Prostate gland (tissue), 2 donors: ENCODE results near the gene ENOX2. TPM values are rescaled to one million over a fixed set of nuclear protein-coding genes. Genes with fewer than 3 reads are reported as not detected.

Source experiments
- DNase-seq: peaks from one replicate; pipeline ENCODE4 v3.0.0-alpha.2; 2019; ENCODE audit warnings: low spot score
- H3K27ac ChIP-seq, 2 donors: fragments of 200-600 bp; sonication (generic); 2 replicates each; pipeline ENCODE4 v1.5.1; 2017 to 2019
- H3K27me3 ChIP-seq: fragments of 200-600 bp; sonication (generic); replicated peaks from 2 replicates; pipeline ENCODE4 v1.5.1; 2019; ENCODE audit not compliant: insufficient read depth
- H3K36me3 ChIP-seq, 2 donors: fragments of 200-600 bp; sonication (generic); 1 replicate in 1 of 2; 2 replicates in 1 of 2; pipeline versions ENCODE4 v1.5.1 to v1.8.1; 2017 to 2019
- H3K4me1 ChIP-seq: fragments of 200-600 bp; sonication (generic); replicated peaks from 2 replicates; pipeline ENCODE4 v1.5.1; 2019
- H3K4me3 ChIP-seq, 2 donors: fragments of 200-600 bp; sonication (generic); 2 replicates each; pipeline ENCODE4 v1.5.1; 2017 to 2019
- H3K9me3 ChIP-seq: fragments of 200-600 bp; sonication (generic); 2 replicates; pipeline ENCODE4 v1.5.1; 2017
- POLR2A ChIP-seq: fragments of 450-650 bp; IDR thresholded peaks from one replicate; pipeline ENCODE4 v1.6.1; 2016; ENCODE audit warnings: antibody characterized with exemption, mild to moderate bottlenecking
- POLR2AphosphoS5 ChIP-seq: sonication (generic); formaldehyde crosslinking; IDR thresholded peaks from one replicate; pipeline ENCODE4 v1.6.1; 2017; ENCODE audit warnings: antibody characterized with exemption
- WGBS: methylation state at CpG from one replicate; pipeline ENCODE4 v1.1.5; 2018; 5-methylcytosine and 5-hydroxymethylcytosine counted together
- intact Hi-C: fragments of 100-400 bp; cut with DNase I; formaldehyde crosslinking; loops from one replicate; pipeline ENCODE4 v1.14.2; 2022
- total RNA-seq, 2 donors: library from RNA; depleted of rRNA; stranded (reverse); fragments of >200 nt; gene quantifications; one replicate each; pipeline ENCODE4 v1.1.0, GENCODE V29; 2016
- TF ChIP-seq, protein P1 (sequence below), 4 experiments: fragments of 200-600 bp in 2 of 4; fragments of 450-650 bp in 2 of 4; sonication (generic) in 2 of 4; IDR thresholded peaks; 1 replicate in 3 of 4; 2 replicates in 1 of 4; pipeline ENCODE4 v1.5.1; 2016 to 2019; ENCODE audit warnings: antibody characterized with exemption in 4 of 4, mild to moderate bottlenecking in 2 of 4, moderate library complexity in 2 of 4

The ENOX2 gene
- total RNA-seq, 2 donors from 2014 or later: 21.6 to 27.5 TPM

GRCh38 chrX:130836447-130836846 lies 66.6 kb downstream of the ENOX2 start:
- intact Hi-C loops: no loop called here
- WGBS: 56% methylated on average over 2 of the region's 2 CpGs
- no peaks in the 10 kb centered on the region for H3K4me1 ChIP-seq

GRCh38 chrX:130834830-130835229 lies 68.2 kb downstream of the ENOX2 start:
- no peaks in the 10 kb centered on the region for H3K36me3 ChIP-seq
- H3K4me1 ChIP-seq: no peaks in the 10 kb centered on the region
- TF ChIP-seq, protein P1, sequence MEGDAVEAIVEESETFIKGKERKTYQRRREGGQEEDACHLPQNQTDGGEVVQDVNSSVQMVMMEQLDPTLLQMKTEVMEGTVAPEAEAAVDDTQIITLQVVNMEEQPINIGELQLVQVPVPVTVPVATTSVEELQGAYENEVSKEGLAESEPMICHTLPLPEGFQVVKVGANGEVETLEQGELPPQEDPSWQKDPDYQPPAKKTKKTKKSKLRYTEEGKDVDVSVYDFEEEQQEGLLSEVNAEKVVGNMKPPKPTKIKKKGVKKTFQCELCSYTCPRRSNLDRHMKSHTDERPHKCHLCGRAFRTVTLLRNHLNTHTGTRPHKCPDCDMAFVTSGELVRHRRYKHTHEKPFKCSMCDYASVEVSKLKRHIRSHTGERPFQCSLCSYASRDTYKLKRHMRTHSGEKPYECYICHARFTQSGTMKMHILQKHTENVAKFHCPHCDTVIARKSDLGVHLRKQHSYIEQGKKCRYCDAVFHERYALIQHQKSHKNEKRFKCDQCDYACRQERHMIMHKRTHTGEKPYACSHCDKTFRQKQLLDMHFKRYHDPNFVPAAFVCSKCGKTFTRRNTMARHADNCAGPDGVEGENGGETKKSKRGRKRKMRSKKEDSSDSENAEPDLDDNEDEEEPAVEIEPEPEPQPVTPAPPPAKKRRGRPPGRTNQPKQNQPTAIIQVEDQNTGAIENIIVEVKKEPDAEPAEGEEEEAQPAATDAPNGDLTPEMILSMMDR (IDR thresholded peaks at IDR 0.05): no peak
- TF ChIP-seq POLR2AphosphoS5: no peak
- no peak for TF ChIP-seq POLR2A
- H3K27me3 ChIP-seq: no peaks in the 10 kb centered on the region
- H3K27ac ChIP-seq: no peak overlapping the region
- intact Hi-C loops: no loop called here
- H3K9me3 ChIP-seq: no peaks in the 10 kb centered on the region
- no peak overlapping the region for H3K4me3 ChIP-seq
- DNase-seq: no peak
- 85% methylated on average over 1 of the region's 1 CpG for WGBS

More at GRCh38 chrX:130836447-130836846, 66.6 kb downstream of the ENOX2 start:
- Histone ChIP-seq H3K4me3 (no peak overlapping the region), H3K27me3 (no peaks in the 10 kb centered on the region), H3K36me3 (no peaks in the 10 kb centered on the region), H3K27ac (no peak overlapping the region), H3K9me3 (no peaks in the 10 kb centered on the region)
- no peak for TF ChIP-seq POLR2AphosphoS5
- TF ChIP-seq, protein P1 (IDR thresholded peaks at IDR 0.05): no peak
- no peak for TF ChIP-seq POLR2A
- no peak for DNase-seq

GRCh38 chrX:130834149-130834548 lies 68.9 kb downstream of the ENOX2 start:
- H3K9me3 ChIP-seq: no peaks in the 10 kb centered on the region
- no peak for DNase-seq
- H3K4me1 ChIP-seq: no peaks in the 10 kb centered on the region
- no peak overlapping the region for H3K27ac ChIP-seq
- H3K27me3 ChIP-seq: no peaks in the 10 kb centered on the region
- H3K36me3 ChIP-seq: no peaks in the 10 kb centered on the region
- no peak for TF ChIP-seq POLR2A
- TF ChIP-seq, protein P1 (IDR thresholded peaks at IDR 0.05): no peak
- no peak for TF ChIP-seq POLR2AphosphoS5
- no peak overlapping the region for H3K4me3 ChIP-seq
- WGBS: 70% methylated on average over 1 of the region's 1 CpG
- intact Hi-C loops: no loop called here

DNA sequence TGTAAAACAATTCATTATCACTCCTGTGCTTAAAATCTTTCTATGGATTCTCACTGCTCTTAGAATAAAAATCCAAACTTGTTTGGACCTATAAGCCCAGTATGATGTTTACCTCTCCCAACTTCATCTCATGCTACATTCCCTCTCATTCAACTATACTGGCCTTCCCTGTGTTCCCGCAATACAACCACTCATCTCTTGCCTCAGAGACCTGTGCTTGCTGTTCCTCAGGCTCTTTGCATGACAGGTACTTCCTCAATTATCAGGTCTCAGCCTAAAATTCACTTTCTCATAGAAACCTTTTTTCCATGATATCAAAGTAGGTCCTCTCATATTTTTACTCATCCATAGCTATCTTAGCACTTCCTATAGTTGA lies 71.7 kb downstream of the ENOX2 start:
- intact Hi-C loops: no loop called here

More for the DNA sequence above, 71.7 kb downstream of the ENOX2 start:
- 100% methylated on average over 1 of the region's 1 CpG for WGBS
- no peak overlapping the region for H3K4me3 ChIP-seq
- no peaks in the 10 kb centered on the region for H3K27me3 ChIP-seq
- DNase-seq: no peak
- H3K4me1 ChIP-seq: no peaks in the 10 kb centered on the region
- H3K9me3 ChIP-seq: no peaks in the 10 kb centered on the region
- TF ChIP-seq POLR2AphosphoS5 (no peak), POLR2A (no peak)
- TF ChIP-seq, protein P1 (IDR thresholded peaks at IDR 0.05): no peak
- no peaks in the 10 kb centered on the region for H3K36me3 ChIP-seq
- no peak overlapping the region for H3K27ac ChIP-seq
